Heart left ventricle (tissue), 16 donors: Measurements from ENCODE around the gene SSBP2. TPM values are rescaled to one million over a fixed set of nuclear protein-coding genes. Genes with fewer than 3 reads are reported as not detected.

ENCODE experiments used
- ATAC-seq, 4 donors: fragments of 200-7000 bp; cut with Tn5 transposase; one replicate each; pipeline ENCODE4 v1.9.1; 2020 to 2022; ENCODE audit warnings: moderate library complexity in 4 of 4, mild to moderate bottlenecking in 3 of 4, moderate number of reproducible peaks in 1 of 4
- DNase-seq, 5 donors: peaks; one replicate each; pipeline ENCODE4 v3.0.0-alpha.2; 2020
- H3K27ac ChIP-seq, 12 donors: fragments of 200-600 bp; sonication (generic) in 4 of 12; one replicate each; pipeline versions ENCODE4 v1.5.0 to v1.8.0; 2016 to 2022; ENCODE audit warnings: mild to moderate bottlenecking in 2 of 12
- H3K27me3 ChIP-seq, 9 donors: fragments of 200-600 bp; sonication (generic) in 2 of 9; one replicate each; pipeline versions ENCODE4 v1.5.1 to v1.8.0; 2016 to 2022; ENCODE audit warnings: mild to moderate bottlenecking in 3 of 9
- H3K36me3 ChIP-seq, 9 donors: fragments of 200-600 bp; sonication (generic) in 2 of 9; one replicate each; pipeline versions ENCODE4 v1.5.0 to v1.8.0; 2018 to 2022; ENCODE audit warnings: mild to moderate bottlenecking in 2 of 9
- H3K4me1 ChIP-seq, 12 donors: fragments of 200-600 bp; sonication (generic) in 4 of 12; one replicate each; pipeline versions ENCODE4 v1.5.0 to v1.8.0; 2016 to 2022; ENCODE audit warnings: mild to moderate bottlenecking in 3 of 12
- H3K4me3 ChIP-seq, 12 donors: fragments of 200-600 bp; sonication (generic) in 4 of 12; one replicate each; pipeline versions ENCODE4 v1.5.0 to v1.8.0; 2017 to 2022; ENCODE audit warnings: mild to moderate bottlenecking in 9 of 12, moderate library complexity in 4 of 12
- H3K9me3 ChIP-seq, 12 donors: fragments of 200-600 bp; sonication (generic) in 4 of 12; one replicate each; pipeline versions ENCODE4 v1.5.0 to v1.8.0; 2016 to 2022; ENCODE audit warnings: mild to moderate bottlenecking in 1 of 12
- POLR2A ChIP-seq, 2 donors: fragments of 450-650 bp; IDR thresholded peaks; one replicate each; pipeline ENCODE4 v1.6.1; 2017; ENCODE audit warnings: antibody characterized with exemption in 2 of 2, mild to moderate bottlenecking in 2 of 2, moderate library complexity in 2 of 2
- WGBS, 4 donors: extraction: QIAGEN DNeasy Blood & Tissue Kit in 2 of 4; methylation state at CpG; one replicate each; pipeline versions ENCODE4 v1.1.5 to v1.1.7; 2013 to 2018; 5-methylcytosine and 5-hydroxymethylcytosine counted together
- intact Hi-C, 10 donors: fragments of 100-400 bp; cut with DNase I; formaldehyde crosslinking; loops; one replicate each; pipeline versions ENCODE4 v1.11.1 to v1.14.2; 2022
- polyA plus RNA-seq, 2 donors: library from polyadenylated mRNA; stranded (reverse); fragments of 200-250 nt; gene quantifications; one replicate each; pipeline ENCODE4 v1.2.3, GENCODE V29; 2013
- total RNA-seq, 9 donors: library from RNA; depleted of rRNA in 2 of 9; stranded (reverse); fragments of >200 nt in 2 of 9; fragmentation: NEBNext Ultra II Directional in 3 of 9; extraction: Animal tissue kit (Norgen Biotek cat#: 25700) in 3 of 9; gene quantifications; one replicate each; pipeline versions ENCODE4 v1.1.0 to v1.2.4, GENCODE V29; 2016 to 2023
- TF ChIP-seq, protein P1 (sequence below), 12 donors: fragments of 200-600 bp; sonication (generic) in 4 of 12; IDR thresholded peaks; one replicate each; pipeline versions ENCODE4 v1.5.0 to v1.8.0; 2018 to 2022; ENCODE audit warnings: antibody characterized with exemption in 12 of 12, mild to moderate bottlenecking in 5 of 12
- donor health status: ischemic (EF 13 %, LVEDD 7.1; RV severe dilation, severe dysfunction).
- donor health status: healthy with polysubstance abuse.
- donor health status: DM: no; HTN: yes; CAD: no.
- donor health status: DM: no; HTN: no; CAD: no.
- donor health status: ischemic (EF 25% LVEDD 6.9; RV normal size, moderate dysfunction).
- donor health status: ischemic (EF 25% LVEDD 5.7; RV mildly dilated, moderate dysfunction).
- donor health status: healthy.
- donor health status: DM: yes; HTN: yes; CAD: no.
- donor health status: ischemic (EF 35%, LVEDD 5.7; RV mildly dilated, moderate dysfunction).
- donor health status: nonischemic (EF 11% LVEDD 7.7; RV severe dilation, severe dysfunction).
- donor health status: DM: yes; HTN: yes; CAD: no.
- donor health status: PGD.
- donor health status: ischemic (EF 29% LVEDD 5.4; RV normal size, mild dysfunction).
- donor health status: nonischemic (EF 23%, LVEDD 6.1; RV moderate dilation, normal function).

SSBP2 gene
- total and polyA plus RNA-seq, 11 donors, result 25.6 to 98.1 (median 50.7) TPM

DNA sequence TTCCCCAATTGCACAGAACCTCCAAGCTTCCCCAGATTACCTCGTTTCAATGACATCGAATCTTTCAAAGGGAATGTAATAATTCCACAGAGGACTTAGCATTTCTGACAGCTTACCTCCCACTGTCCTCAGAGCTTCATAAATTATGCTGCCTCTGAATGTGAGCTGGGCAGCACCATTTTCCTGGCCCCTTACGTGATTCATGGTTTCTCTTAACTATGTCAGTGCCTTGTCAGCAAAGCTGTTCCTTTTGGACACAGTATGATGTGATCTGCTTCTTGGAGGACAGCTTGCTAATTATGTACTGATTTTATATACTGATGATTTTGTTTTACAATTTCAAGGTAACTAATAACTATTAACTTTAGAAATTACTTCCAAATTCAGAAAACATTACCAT, 27.7 kb upstream of the SSBP2 start:
- intact Hi-C loops, result loop anchor here in 1 of 10 donors (2.0 kb wide), 1 partner anchor 24 kb away; no protein-coding TSS in a partner anchor
- DNase-seq (no peak), ATAC-seq (peak in 2 of 4 donors; percentile 31 to 57)
- Histone ChIP-seq H3K36me3 (no peaks in the 10 kb centered on the region), H3K9me3 (no peaks in the 10 kb centered on the region), H3K27me3 (no peaks in the 10 kb centered on the region), H3K4me3 (peak overlapping the region in 10 of 12 donors; percentile 2 to 47 (median 31)), H3K27ac (peak overlapping the region in 11 of 12 donors; percentile 51 to 88 (median 72)), H3K4me1 (peaks cover 0 to 31% (median 17%) of the 10 kb centered on the region in 12 donors)
- WGBS, 4 donors, result 23 to 47% (median 35%) methylated on average over 3 of the region's 3 CpGs
- no peak for TF ChIP-seq POLR2A (IDR thresholded peaks at IDR 0.05)
- TF ChIP-seq, protein P1, sequence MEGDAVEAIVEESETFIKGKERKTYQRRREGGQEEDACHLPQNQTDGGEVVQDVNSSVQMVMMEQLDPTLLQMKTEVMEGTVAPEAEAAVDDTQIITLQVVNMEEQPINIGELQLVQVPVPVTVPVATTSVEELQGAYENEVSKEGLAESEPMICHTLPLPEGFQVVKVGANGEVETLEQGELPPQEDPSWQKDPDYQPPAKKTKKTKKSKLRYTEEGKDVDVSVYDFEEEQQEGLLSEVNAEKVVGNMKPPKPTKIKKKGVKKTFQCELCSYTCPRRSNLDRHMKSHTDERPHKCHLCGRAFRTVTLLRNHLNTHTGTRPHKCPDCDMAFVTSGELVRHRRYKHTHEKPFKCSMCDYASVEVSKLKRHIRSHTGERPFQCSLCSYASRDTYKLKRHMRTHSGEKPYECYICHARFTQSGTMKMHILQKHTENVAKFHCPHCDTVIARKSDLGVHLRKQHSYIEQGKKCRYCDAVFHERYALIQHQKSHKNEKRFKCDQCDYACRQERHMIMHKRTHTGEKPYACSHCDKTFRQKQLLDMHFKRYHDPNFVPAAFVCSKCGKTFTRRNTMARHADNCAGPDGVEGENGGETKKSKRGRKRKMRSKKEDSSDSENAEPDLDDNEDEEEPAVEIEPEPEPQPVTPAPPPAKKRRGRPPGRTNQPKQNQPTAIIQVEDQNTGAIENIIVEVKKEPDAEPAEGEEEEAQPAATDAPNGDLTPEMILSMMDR (IDR thresholded peaks at IDR 0.05), result no peak

DNA sequence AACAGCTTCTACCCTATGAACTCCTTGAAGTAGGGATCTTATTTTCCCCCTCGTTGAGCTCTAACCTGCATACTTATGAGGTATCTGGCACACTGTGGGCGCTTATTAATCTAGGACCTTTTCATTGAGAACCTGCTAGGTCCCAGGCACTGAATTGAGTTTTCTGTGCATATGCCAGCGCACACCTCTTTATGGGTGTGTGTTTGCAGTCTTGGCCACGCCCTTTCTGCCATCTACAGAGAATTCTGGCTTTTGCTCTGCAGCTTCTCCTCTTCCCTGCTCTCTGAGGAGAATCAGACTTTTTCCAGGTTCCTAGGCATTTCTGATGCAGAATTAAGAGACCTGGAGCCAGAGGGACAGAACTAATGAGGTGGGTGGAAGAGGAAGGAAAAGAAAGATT, 25.4 kb upstream of the SSBP2 start:
- H3K27ac ChIP-seq, result no peak overlapping the region
- DNase-seq (no peak), ATAC-seq (no peak)
- no peak for TF ChIP-seq POLR2A (IDR thresholded peaks at IDR 0.05)
- TF ChIP-seq, protein P1 (IDR thresholded peaks at IDR 0.05), result no peak
- intact Hi-C loops, result no loop called here
- H3K4me1 ChIP-seq, result peaks cover 0 to 36% (median 19%) of the 10 kb centered on the region in 12 donors
- 89 to 94% (median 90%) methylated on average over 4 of the region's 4 CpGs for WGBS, 4 donors
- no peak overlapping the region for H3K4me3 ChIP-seq
- no peaks in the 10 kb centered on the region for H3K36me3 ChIP-seq
- H3K9me3 ChIP-seq, result peaks cover 0 to 4% (median 0%) of the 10 kb centered on the region in 12 donors
- no peaks in the 10 kb centered on the region for H3K27me3 ChIP-seq

DNA sequence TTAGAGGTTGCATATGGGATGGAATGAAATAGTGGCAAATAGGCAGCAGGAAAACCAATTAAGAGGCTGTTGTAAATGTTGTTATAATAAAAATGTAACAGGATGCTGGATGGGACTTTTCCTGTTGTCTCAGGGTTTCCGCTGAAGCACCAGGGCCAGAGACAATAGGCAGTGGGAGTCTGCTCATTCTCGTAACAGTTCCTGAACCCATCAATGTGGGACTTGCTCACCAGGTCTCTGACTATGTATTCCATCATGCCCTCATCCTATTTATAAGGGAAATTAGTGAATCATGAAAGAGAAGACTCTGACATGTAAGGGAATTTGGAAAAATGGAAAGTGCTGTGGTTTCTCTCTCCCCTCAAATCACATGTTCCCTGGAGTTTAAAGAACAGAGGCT, 23.5 kb upstream of the SSBP2 start:
- Histone ChIP-seq H3K36me3 (no peaks in the 10 kb centered on the region), H3K4me1 (peaks cover 0 to 33% (median 14%) of the 10 kb centered on the region in 12 donors), H3K27me3 (no peaks in the 10 kb centered on the region), H3K4me3 (no peak overlapping the region), H3K9me3 (peaks cover 0 to 4% (median 0%) of the 10 kb centered on the region in 12 donors), H3K27ac (peak overlapping the region in 2 of 12 donors; percentile 11 to 53)
- DNase-seq, result no peak
- ATAC-seq, result no peak
- WGBS, 4 donors, result 65 to 78% (median 72%) methylated on average over 2 of the region's 2 CpGs
- TF ChIP-seq, protein P1 (IDR thresholded peaks at IDR 0.05), result no peak
- TF ChIP-seq POLR2A (IDR thresholded peaks at IDR 0.05), result no peak
- intact Hi-C loops, result no loop called here

DNA sequence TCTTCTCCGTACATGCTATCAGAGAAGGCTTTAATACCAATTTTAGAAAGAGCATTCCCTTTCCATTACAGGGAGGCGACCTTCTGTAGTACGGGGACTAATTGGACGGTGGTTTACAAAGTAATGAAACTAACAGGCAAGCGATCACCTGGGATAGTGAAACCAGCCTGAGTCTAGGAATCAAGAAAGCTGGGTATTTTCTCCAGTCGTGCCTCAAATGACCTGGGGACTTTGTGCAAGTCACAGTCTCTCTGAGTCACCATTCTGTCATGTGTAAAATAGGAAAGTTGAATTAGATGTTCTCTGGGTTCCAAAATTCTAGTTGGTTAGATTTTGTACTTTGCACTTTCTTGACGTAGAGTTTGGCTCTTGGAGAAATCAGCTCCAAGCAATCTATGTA, 22.7 kb upstream of the SSBP2 start:
- no peaks in the 10 kb centered on the region for H3K36me3 ChIP-seq
- H3K4me3 ChIP-seq, result no peak overlapping the region
- no peak for ATAC-seq
- intact Hi-C loops, result no loop called here
- DNase-seq, result no peak
- peaks cover 0 to 4% (median 0%) of the 10 kb centered on the region in 12 donors for H3K9me3 ChIP-seq
- H3K4me1 ChIP-seq, result peaks cover 0 to 25% (median 9%) of the 10 kb centered on the region in 12 donors
- H3K27me3 ChIP-seq, result no peaks in the 10 kb centered on the region
- peak overlapping the region in 7 of 12 donors; percentile 3 to 61 (median 29) for H3K27ac ChIP-seq
- WGBS, 4 donors, result 64 to 71% (median 66%) methylated on average over 7 of the region's 7 CpGs
- no peak for TF ChIP-seq POLR2A (IDR thresholded peaks at IDR 0.05)

DNA sequence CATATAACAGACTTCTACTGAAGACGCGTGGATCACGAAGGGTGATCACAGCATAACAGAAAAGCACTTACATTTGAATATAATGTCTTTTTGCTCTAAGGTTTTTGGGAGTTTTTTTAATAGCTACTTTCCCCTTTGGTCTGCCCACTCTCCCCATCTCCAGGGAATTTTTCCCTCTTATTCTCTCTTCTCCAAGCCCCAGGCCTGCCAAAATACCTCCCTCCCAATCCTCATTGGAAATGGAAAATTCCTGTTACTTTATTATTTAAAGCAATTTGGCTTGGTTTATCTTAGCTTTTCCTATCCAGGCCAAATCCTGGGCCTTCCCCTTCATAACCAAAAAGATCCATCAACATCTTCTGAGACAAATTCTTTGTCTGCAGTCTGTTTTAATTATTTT, 22.3 kb upstream of the SSBP2 start:
- ATAC-seq, result peak in 1 of 4 donors; percentile 12
- peaks cover 0 to 21% (median 5%) of the 10 kb centered on the region in 12 donors for H3K4me1 ChIP-seq
- H3K4me3 ChIP-seq, result no peak overlapping the region

More for the DNA sequence above, 22.3 kb upstream of the SSBP2 start:
- intact Hi-C loops, result no loop called here
- TF ChIP-seq, protein P1 (IDR thresholded peaks at IDR 0.05), result no peak
- TF ChIP-seq POLR2A (IDR thresholded peaks at IDR 0.05), result no peak
- Histone ChIP-seq H3K9me3 (peaks cover 0 to 4% (median 0%) of the 10 kb centered on the region in 12 donors), H3K27me3 (no peaks in the 10 kb centered on the region), H3K27ac (peak overlapping the region in 7 of 12 donors; percentile 3 to 61 (median 29)), H3K36me3 (no peaks in the 10 kb centered on the region)
- 91 to 98% (median 97%) methylated on average over 3 of the region's 3 CpGs for WGBS, 4 donors
- no peak for DNase-seq
